Caco-2 (cell line): Measurements from ENCODE around the gene TAL1. TPM values are rescaled to one million over a fixed set of nuclear protein-coding genes. Genes with fewer than 3 reads are reported as not detected.

ENCODE experiments used
- BruUV-seq: library from RNA; stranded (reverse); fragments of 400-500 nt; replicated peaks from 2 replicates; lab custom pipeline; 2021; lab: Mats Ljungman, UMichigan
- CTCF ChIA-PET: fragments of 300-600 bp; sonication (Branson Sonifier 250); formaldehyde crosslinking; loops from one replicate; lab custom pipeline; 2022; ENCODE audit warnings: antibody characterized with exemption; lab: Charles Lee
- POLR2A ChIA-PET: fragments of 300-600 bp; sonication (Branson Sonifier 250); formaldehyde crosslinking; loops from one replicate; lab custom pipeline; 2022; ENCODE audit warnings: antibody characterized with exemption; lab: Charles Lee
- DNase-seq, 2 experiments: peaks; one replicate each; pipeline versions ENCODE4 v3.0.0 to v3.0.0-alpha.2; 2020 to 2022
- H3K27me3 ChIP-seq: replicated peaks from 2 replicates; pipeline ENCODE4 v1.6.0; 2011; ENCODE audit warnings: low read length; ENCODE audit not compliant: control insufficient read depth, insufficient read depth
- H3K36me3 ChIP-seq: 2 replicates; pipeline ENCODE4 v1.5.1; 2011; ENCODE audit warnings: low read length; ENCODE audit not compliant: control insufficient read depth, insufficient read depth
- H3K4me1 ChIP-seq: fragments of 250-450 bp; sonication (Bioruptor Pico); 2 replicates; pipeline ENCODE4 v1.5.1; 2020; ENCODE audit warnings: mild to moderate bottlenecking
- H3K4me3 ChIP-seq: 2 replicates; pipeline ENCODE4 v1.5.1; 2011; ENCODE audit warnings: low read depth, mild to moderate bottlenecking, control low read depth, low read length
- H3K9me3 ChIP-seq: fragments of 250-450 bp; sonication (Bioruptor Pico); 2 replicates; pipeline ENCODE4 v1.5.1; 2020; ENCODE audit warnings: mild to moderate bottlenecking, moderate library complexity
- H3K27ac Mint-ChIP-seq: one replicate; pipeline ENCODE4 v1.8.0; 2022; ENCODE audit warnings: mixed read lengths; ENCODE audit not compliant: unreplicated experiment
- H3K27me3 Mint-ChIP-seq: one replicate; pipeline ENCODE4 v1.8.0; 2022; ENCODE audit warnings: mixed read lengths; ENCODE audit not compliant: insufficient read depth, unreplicated experiment
- H3K36me3 Mint-ChIP-seq: one replicate; pipeline ENCODE4 v1.8.0; 2022; ENCODE audit warnings: mild to moderate bottlenecking, mixed read lengths; ENCODE audit not compliant: insufficient read depth, unreplicated experiment
- H3K4me1 Mint-ChIP-seq: one replicate; pipeline ENCODE4 v1.8.0; 2022; ENCODE audit warnings: low read depth, mixed read lengths; ENCODE audit not compliant: unreplicated experiment
- H3K4me3 Mint-ChIP-seq: one replicate; pipeline ENCODE4 v1.8.0; 2022; ENCODE audit warnings: mild to moderate bottlenecking, moderate library complexity, mixed read lengths; ENCODE audit not compliant: unreplicated experiment
- H3K9me3 Mint-ChIP-seq: one replicate; pipeline ENCODE4 v1.8.0; 2022; ENCODE audit warnings: mixed read lengths; ENCODE audit not compliant: unreplicated experiment
- CTCF ChIP-seq, 2 experiments: fragments of 200-600 bp in 1 of 2; IDR thresholded peaks; 1 replicate in 1 of 2; 2 replicates in 1 of 2; pipeline versions ENCODE4 v1.5.1 to v1.8.0; 2011 to 2022; ENCODE audit warnings: antibody characterized with exemption in 1 of 2, control low read depth in 1 of 2, inconsistent platforms in 1 of 2, low read depth in 1 of 2, low read length in 1 of 2, mild to moderate bottlenecking in 1 of 2, moderate library complexity in 1 of 2; ENCODE audit not compliant: insufficient read depth in 1 of 2, severe bottlenecking in 1 of 2, unreplicated experiment in 1 of 2
- intact Hi-C: fragments of 100-400 bp; cut with micrococcal nuclease; formaldehyde crosslinking; loops from one replicate; pipeline ENCODE4 v1.10.0; 2022; ENCODE audit not compliant: unreplicated experiment
- total RNA-seq: library from RNA; stranded (reverse); gene quantifications from 2 replicates; pipeline ENCODE4 v1.2.3, GENCODE V29; 2022

The TAL1 gene
- total RNA-seq, 1 experiment from 2014 or later, result 15.2 TPM

- Histone ChIP-seq H3K4me3 (no peak overlapping the region), H3K4me1 (peaks cover 26% of the 10 kb centered on the region), H3K27me3 (no peaks in the 10 kb centered on the region), H3K36me3 (no peaks in the 10 kb centered on the region), H3K9me3 (no peaks in the 10 kb centered on the region)
- no peak for TF ChIP-seq CTCF (IDR thresholded peaks at IDR 0.05; ENCODE audit: insufficient read depth in 1 of 2, low read depth in 1 of 2, low read length in 1 of 2, severe bottlenecking in 1 of 2, unreplicated experiment in 1 of 2)
- no peaks in the 10 kb centered on the region for H3K9me3 Mint-ChIP-seq
- POLR2A ChIA-PET, result no interaction called here
- intact Hi-C loops, result no loop called here
- peaks cover 52% of the 10 kb centered on the region for H3K36me3 Mint-ChIP-seq
- no peak overlapping the region for H3K4me3 Mint-ChIP-seq
- BruUV-seq, result no TSS peak
- H3K4me1 Mint-ChIP-seq, result no peaks in the 10 kb centered on the region
- peak overlapping the region; percentile 89 for H3K27ac Mint-ChIP-seq
- CTCF ChIA-PET, result interaction anchor here (1.5 kb wide), 1 partner anchor 74 kb away, joined by 12 read pairs; no protein-coding TSS in a partner anchor
- no peak for DNase-seq
- no peaks in the 10 kb centered on the region for H3K27me3 Mint-ChIP-seq
Measured at GRCh38 chr1:47252795-47253194, 20.8 kb upstream of the TAL1 start.

- Histone ChIP-seq H3K4me1 (peaks cover 26% of the 10 kb centered on the region), H3K4me3 (no peak overlapping the region), H3K36me3 (no peaks in the 10 kb centered on the region), H3K27me3 (no peaks in the 10 kb centered on the region), H3K9me3 (no peaks in the 10 kb centered on the region)
- Mint-ChIP-seq H3K27me3 (no peaks in the 10 kb centered on the region), H3K4me1 (no peaks in the 10 kb centered on the region), H3K9me3 (no peaks in the 10 kb centered on the region), H3K27ac (no peak overlapping the region), H3K36me3 (peaks cover 47% of the 10 kb centered on the region), H3K4me3 (no peak overlapping the region)
- no TSS peak for BruUV-seq
- POLR2A ChIA-PET, result no interaction called here
- no peak for DNase-seq
- TF ChIP-seq CTCF (IDR thresholded peaks at IDR 0.05; ENCODE audit: insufficient read depth in 1 of 2, low read depth in 1 of 2, low read length in 1 of 2, severe bottlenecking in 1 of 2, unreplicated experiment in 1 of 2), result no peak
- intact Hi-C loops, result no loop called here
- CTCF ChIA-PET, result no interaction called here
Measured at GRCh38 chr1:47252369-47252768, 20.3 kb upstream of the TAL1 start.

- intact Hi-C loops, result no loop called here
- no peak overlapping the region for H3K4me3 Mint-ChIP-seq
- peaks cover 30% of the 10 kb centered on the region for H3K36me3 Mint-ChIP-seq
- H3K4me3 ChIP-seq, result no peak overlapping the region
- H3K9me3 Mint-ChIP-seq, result no peaks in the 10 kb centered on the region
- CTCF ChIA-PET, result no interaction called here
- no peaks in the 10 kb centered on the region for H3K4me1 Mint-ChIP-seq
- DNase-seq, result no peak
- no peaks in the 10 kb centered on the region for H3K9me3 ChIP-seq
- H3K27me3 Mint-ChIP-seq, result no peaks in the 10 kb centered on the region
- H3K4me1 ChIP-seq, result peaks cover 17% of the 10 kb centered on the region
- no peak overlapping the region for H3K27ac Mint-ChIP-seq
- POLR2A ChIA-PET, result no interaction called here
- no peaks in the 10 kb centered on the region for H3K36me3 ChIP-seq
- BruUV-seq, result no TSS peak
- TF ChIP-seq CTCF (IDR thresholded peaks at IDR 0.05; ENCODE audit: insufficient read depth in 1 of 2, low read depth in 1 of 2, low read length in 1 of 2, severe bottlenecking in 1 of 2, unreplicated experiment in 1 of 2), result no peak
- no peaks in the 10 kb centered on the region for H3K27me3 ChIP-seq
Measured at GRCh38 chr1:47249755-47250154, 17.7 kb upstream of the TAL1 start.
